Heart left ventricle (tissue), 16 donors: Measurements from ENCODE around the gene EXD3. TPM values are rescaled to one million over a fixed set of nuclear protein-coding genes. Genes with fewer than 3 reads are reported as not detected.
A peak's percentile ranks its signal among the peaks of the same experiment; 100 is the strongest.

ENCODE experiments used
- ATAC-seq, 4 donors: fragments of 200-7000 bp; cut with Tn5 transposase; one replicate each; pipeline ENCODE4 v1.9.1; 2020 to 2022; ENCODE audit warnings: moderate library complexity in 4 of 4, mild to moderate bottlenecking in 3 of 4, moderate number of reproducible peaks in 1 of 4
- DNase-seq, 5 donors: peaks; one replicate each; pipeline ENCODE4 v3.0.0-alpha.2; 2020
- H3K27ac ChIP-seq, 12 donors: fragments of 200-600 bp; sonication (generic) in 4 of 12; one replicate each; pipeline versions ENCODE4 v1.5.0 to v1.8.0; 2016 to 2022; ENCODE audit warnings: mild to moderate bottlenecking in 2 of 12
- H3K27me3 ChIP-seq, 9 donors: fragments of 200-600 bp; sonication (generic) in 2 of 9; one replicate each; pipeline versions ENCODE4 v1.5.1 to v1.8.0; 2016 to 2022; ENCODE audit warnings: mild to moderate bottlenecking in 3 of 9
- H3K36me3 ChIP-seq, 9 donors: fragments of 200-600 bp; sonication (generic) in 2 of 9; one replicate each; pipeline versions ENCODE4 v1.5.0 to v1.8.0; 2018 to 2022; ENCODE audit warnings: mild to moderate bottlenecking in 2 of 9
- H3K4me1 ChIP-seq, 12 donors: fragments of 200-600 bp; sonication (generic) in 4 of 12; one replicate each; pipeline versions ENCODE4 v1.5.0 to v1.8.0; 2016 to 2022; ENCODE audit warnings: mild to moderate bottlenecking in 3 of 12
- H3K4me3 ChIP-seq, 12 donors: fragments of 200-600 bp; sonication (generic) in 4 of 12; one replicate each; pipeline versions ENCODE4 v1.5.0 to v1.8.0; 2017 to 2022; ENCODE audit warnings: mild to moderate bottlenecking in 9 of 12, moderate library complexity in 4 of 12
- H3K9me3 ChIP-seq, 12 donors: fragments of 200-600 bp; sonication (generic) in 4 of 12; one replicate each; pipeline versions ENCODE4 v1.5.0 to v1.8.0; 2016 to 2022; ENCODE audit warnings: mild to moderate bottlenecking in 1 of 12
- CTCF ChIP-seq, 12 donors: fragments of 200-600 bp; sonication (generic) in 4 of 12; IDR thresholded peaks; one replicate each; pipeline versions ENCODE4 v1.5.0 to v1.8.0; 2018 to 2022; ENCODE audit warnings: antibody characterized with exemption in 12 of 12, mild to moderate bottlenecking in 5 of 12
- POLR2A ChIP-seq, 2 donors: fragments of 450-650 bp; IDR thresholded peaks; one replicate each; pipeline ENCODE4 v1.6.1; 2017; ENCODE audit warnings: antibody characterized with exemption in 2 of 2, mild to moderate bottlenecking in 2 of 2, moderate library complexity in 2 of 2
- WGBS, 4 donors: extraction: QIAGEN DNeasy Blood & Tissue Kit in 2 of 4; methylation state at CpG; one replicate each; pipeline versions ENCODE4 v1.1.5 to v1.1.7; 2013 to 2018; 5-methylcytosine and 5-hydroxymethylcytosine counted together
- intact Hi-C, 10 donors: fragments of 100-400 bp; cut with DNase I; formaldehyde crosslinking; loops; one replicate each; pipeline versions ENCODE4 v1.11.1 to v1.14.2; 2022
- polyA plus RNA-seq, 2 donors: library from polyadenylated mRNA; stranded (reverse); fragments of 200-250 nt; gene quantifications; one replicate each; pipeline ENCODE4 v1.2.3, GENCODE V29; 2013
- total RNA-seq, 9 donors: library from RNA; depleted of rRNA in 2 of 9; stranded (reverse); fragments of >200 nt in 2 of 9; fragmentation: NEBNext Ultra II Directional in 3 of 9; extraction: Animal tissue kit (Norgen Biotek cat#: 25700) in 3 of 9; gene quantifications; one replicate each; pipeline versions ENCODE4 v1.1.0 to v1.2.4, GENCODE V29; 2016 to 2023
- donor health status: ischemic (EF 13 %, LVEDD 7.1; RV severe dilation, severe dysfunction).
- donor health status: healthy with polysubstance abuse.
- donor health status: DM: no; HTN: yes; CAD: no.
- donor health status: DM: no; HTN: no; CAD: no.
- donor health status: ischemic (EF 25% LVEDD 6.9; RV normal size, moderate dysfunction).
- donor health status: ischemic (EF 25% LVEDD 5.7; RV mildly dilated, moderate dysfunction).
- donor health status: healthy.
- donor health status: DM: yes; HTN: yes; CAD: no.
- donor health status: ischemic (EF 35%, LVEDD 5.7; RV mildly dilated, moderate dysfunction).
- donor health status: nonischemic (EF 11% LVEDD 7.7; RV severe dilation, severe dysfunction).
- donor health status: DM: yes; HTN: yes; CAD: no.
- donor health status: PGD.
- donor health status: ischemic (EF 29% LVEDD 5.4; RV normal size, mild dysfunction).
- donor health status: nonischemic (EF 23%, LVEDD 6.1; RV moderate dilation, normal function).

The EXD3 gene
- total and polyA plus RNA-seq, 11 donors = 4.1 to 15.2 (median 8.6) TPM

DNA sequence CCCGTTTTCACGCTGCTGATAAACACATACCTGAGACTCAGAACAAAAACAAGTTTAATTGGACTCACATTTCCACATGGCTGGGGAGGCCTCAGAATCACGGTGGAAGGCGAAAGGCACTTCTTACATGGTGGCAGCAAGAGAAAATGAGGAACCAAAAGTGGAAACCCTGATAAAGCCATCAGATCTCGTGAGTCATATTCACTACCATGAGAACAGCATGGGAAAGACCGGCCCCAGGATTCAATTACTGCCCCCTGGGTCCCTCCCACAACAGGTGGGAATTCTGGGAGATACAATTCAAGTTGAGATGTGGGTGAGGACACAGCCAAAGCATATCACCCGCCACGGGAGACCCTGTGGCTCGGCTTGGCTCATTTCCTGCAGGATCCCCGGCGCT is 20.2 kb downstream of the EXD3 start:
- 86 to 92% (median 88%) methylated on average over 11 of the region's 11 CpGs for WGBS, 4 donors
- no peak for ATAC-seq
- no peak for DNase-seq
- Histone ChIP-seq H3K4me3 (no peak overlapping the region), H3K27ac (no peak overlapping the region), H3K27me3 (peaks cover 0 to 14% (median 0%) of the 10 kb centered on the region in 9 donors), H3K9me3 (no peaks in the 10 kb centered on the region), H3K4me1 (peaks cover 0 to 19% (median 15%) of the 10 kb centered on the region in 12 donors), H3K36me3 (no peaks in the 10 kb centered on the region)
- TF ChIP-seq POLR2A (IDR thresholded peaks at IDR 0.05) (no peak), CTCF (IDR thresholded peaks at IDR 0.05) (no peak)
- intact Hi-C loops = loop anchor here in 1 of 10 donors (10.0 kb wide), 1 partner anchor 62 kb away; no protein-coding TSS in a partner anchor

DNA sequence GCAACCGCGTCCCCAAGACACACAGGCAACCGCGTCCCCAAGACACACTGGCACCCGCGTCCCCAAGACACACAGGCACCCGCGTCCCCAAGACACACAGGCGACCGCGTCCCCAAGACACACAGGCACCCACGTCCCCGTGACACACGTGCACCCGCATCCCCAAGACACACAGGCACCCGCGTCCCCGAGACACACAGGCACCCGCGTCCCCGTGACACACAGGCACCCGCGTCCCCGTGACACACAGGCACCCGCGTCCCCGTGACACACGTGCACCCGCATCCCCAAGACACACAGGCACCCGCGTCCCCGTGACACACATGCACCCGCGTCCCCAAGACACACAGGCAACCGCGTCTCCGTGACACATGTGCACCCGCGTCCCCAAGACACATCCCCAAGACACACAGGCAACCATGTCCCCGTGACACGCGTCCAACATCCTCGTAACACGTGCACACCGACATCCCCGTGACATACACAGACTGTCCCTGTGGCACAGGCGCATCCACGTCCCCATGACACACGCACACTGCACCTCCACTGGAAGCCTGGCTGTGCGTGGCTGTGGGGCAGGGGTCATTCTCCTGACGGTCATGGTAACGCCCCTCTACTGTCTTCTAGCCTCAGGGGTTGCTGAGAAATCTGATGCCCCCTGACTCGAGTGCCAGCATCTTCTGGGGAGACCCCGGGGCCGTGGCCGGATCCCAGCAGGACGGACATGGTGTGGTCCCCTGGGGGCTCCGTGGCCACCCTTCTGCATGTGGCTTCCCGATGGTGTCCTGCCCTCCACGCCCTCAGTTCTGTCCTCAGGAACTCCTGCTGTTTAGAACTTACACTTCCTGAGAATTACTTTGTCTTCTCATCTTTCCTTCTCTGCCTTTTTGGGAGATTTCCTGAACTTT is 24.1 kb downstream of the EXD3 start:
- Histone ChIP-seq H3K27me3 (no peaks in the 10 kb centered on the region), H3K9me3 (no peaks in the 10 kb centered on the region), H3K4me1 (no peaks in the 10 kb centered on the region), H3K36me3 (peaks cover 0 to 4% (median 0%) of the 10 kb centered on the region in 9 donors), H3K27ac (no peak overlapping the region), H3K4me3 (no peak overlapping the region)
- intact Hi-C loops = no loop called here
- TF ChIP-seq CTCF (IDR thresholded peaks at IDR 0.05) = no peak
- no peak for TF ChIP-seq POLR2A (IDR thresholded peaks at IDR 0.05)
- DNase-seq = peak in 3 of 5 donors; percentile 13 to 47 (median 24)
- 93 to 96% (median 96%) methylated on average over 56 to 60 of the region's 60 CpGs for WGBS, 4 donors
- no peak for ATAC-seq

DNA sequence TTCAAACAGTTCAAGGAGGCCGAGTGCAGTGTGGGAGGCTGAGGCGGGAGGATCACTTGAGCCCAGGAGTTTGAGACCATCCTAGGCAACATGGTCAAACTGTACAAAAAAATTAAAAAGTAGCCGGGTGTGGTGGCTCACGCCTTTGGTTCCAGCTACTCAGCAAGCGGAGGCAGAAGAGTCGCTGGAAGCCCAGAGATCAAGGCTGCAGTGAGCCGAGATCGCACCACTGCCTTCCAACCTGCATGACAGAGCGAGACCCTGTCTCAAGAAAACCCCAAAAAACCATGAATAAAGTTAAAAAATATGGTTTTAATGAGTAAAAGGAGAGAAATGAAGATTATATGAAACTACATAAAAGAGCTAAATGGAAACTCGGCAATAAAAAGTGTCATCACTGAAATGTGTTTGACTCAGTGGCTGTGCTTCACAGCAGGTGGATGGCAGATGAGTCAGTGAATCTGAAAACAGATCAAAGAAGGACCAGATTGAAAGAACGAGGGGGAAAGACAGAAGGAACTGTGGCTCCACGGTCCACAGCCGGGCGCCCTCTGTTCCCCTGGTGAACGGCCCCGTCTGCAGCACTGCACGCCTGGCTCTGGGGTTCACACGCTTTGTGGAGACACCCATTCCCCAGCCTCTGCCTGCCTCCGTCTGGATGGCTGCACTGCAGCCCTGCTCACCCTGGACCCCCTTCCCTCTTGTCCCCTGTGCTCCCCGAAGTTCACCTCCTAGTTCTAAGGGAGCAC is 25.1 kb downstream of the EXD3 start:
- no peak overlapping the region for H3K27ac ChIP-seq
- TF ChIP-seq CTCF (IDR thresholded peaks at IDR 0.05) (no peak), POLR2A (IDR thresholded peaks at IDR 0.05) (no peak)
- peaks cover 0 to 4% (median 0%) of the 10 kb centered on the region in 9 donors for H3K36me3 ChIP-seq
- no peak overlapping the region for H3K4me3 ChIP-seq
- H3K27me3 ChIP-seq = no peaks in the 10 kb centered on the region
- H3K9me3 ChIP-seq = no peaks in the 10 kb centered on the region
- DNase-seq (peak in 2 of 5 donors; percentile 5 to 33), ATAC-seq (no peak)
- intact Hi-C loops = no loop called here
- no peaks in the 10 kb centered on the region for H3K4me1 ChIP-seq
- WGBS, 4 donors = 94 to 97% (median 96%) methylated on average over 20 of the region's 20 CpGs
